A549 treated with GW870086 at 1 μM for 4 hours (cell line): ENCODE results near the gene FHL2. TPM values are rescaled to one million over a fixed set of nuclear protein-coding genes. Genes with fewer than 3 reads are reported as not detected.

Experiments
- total RNA-seq: library from RNA; stranded (reverse); fragments of 200-300 nt; extraction: Qiagen RNA extraction; gene quantifications from 5 replicates; pipeline ENCODE4 v1.2.3, GENCODE V29; 2022; ENCODE audit warnings: low read depth

The FHL2 gene
- total RNA-seq = 64.2 to 81.4 TPM (median 69.4 TPM) in 5 replicates

GRCh38 chr2:105398336-105399206 lies at the start of gene FHL2:
Gene FHL2, minus strand, starts transcription at chr2:105399051. Its CDS starts 12,535 bp downstream, at chr2:105386516.

GRCh38 chr2:105337122-105338019 lies 61.5 kb downstream of the FHL2 start, which contains the start of gene C2orf49:
Gene C2orf49, plus strand, starts transcription at chr2:105337540. Its CDS starts 48 bp downstream, at chr2:105337588.

GRCh38 chr2:105329561-105330495 lies 69.0 kb downstream of the FHL2 start, which contains the start of gene TGFBRAP1:
Gene TGFBRAP1, minus strand, starts transcription at chr2:105329735. Its CDS starts 21,434 bp downstream, at chr2:105308301.

Other genes starting within 250 kb of the FHL2 start
- gene GPR45, start 157.3 kb downstream of the FHL2 start, total RNA-seq = not detected in 5 replicates
- 14.2 to 17.6 TPM (median 16.4 TPM) in 5 replicates for gene TGFBRAP1, start 69.3 kb downstream of the FHL2 start, total RNA-seq
- gene C2orf49, start 61.5 kb downstream of the FHL2 start, total RNA-seq = 9.3 to 15.0 TPM (median 12.9 TPM) in 5 replicates